Panc1 (cell line): ENCODE measurements around the gene ADSS1. TPM values are rescaled to one million over a fixed set of nuclear protein-coding genes. Genes with fewer than 3 reads are reported as not detected.

Experiments used
- ATAC-seq: fragments of 200-7000 bp; cut with Tn5 transposase; 2 replicates; pipeline ENCODE4 v1.9.1; 2020; ENCODE audit warnings: mild to moderate bottlenecking, moderate library complexity
- BruUV-seq: library from RNA; stranded (reverse); fragments of 400-500 nt; replicated peaks from 2 replicates; lab custom pipeline; 2021; lab: Mats Ljungman, UMichigan
- CTCF ChIA-PET: fragments of 300-600 bp; sonication (Branson Sonifier 250); formaldehyde crosslinking; loops from one replicate; lab custom pipeline; 2022; ENCODE audit warnings: antibody characterized with exemption; lab: Charles Lee
- POLR2A ChIA-PET: fragments of 300-600 bp; sonication (Branson Sonifier 250); formaldehyde crosslinking; loops from one replicate; lab custom pipeline; 2022; ENCODE audit warnings: antibody characterized with exemption; lab: Charles Lee
- DNase-seq: peaks from one replicate; pipeline ENCODE4 v3.0.0-alpha.2; 2010; ENCODE audit warnings: low read depth, low spot score
- H3K27ac ChIP-seq: 2 replicates; pipeline ENCODE4 v1.5.1; 2011; ENCODE audit warnings: mild to moderate bottlenecking, low read length, inconsistent platforms
- H3K27me3 ChIP-seq: fragments of 200-500 bp; sonication (Bioruptor generic); 2 replicates; pipeline ENCODE4 v1.6.0; 2014; ENCODE audit warnings: low read length, inconsistent platforms; ENCODE audit not compliant: control insufficient read depth, insufficient read depth
- H3K36me3 ChIP-seq: fragments of 200-500 bp; sonication (Bioruptor generic); 2 replicates; pipeline ENCODE4 v1.5.1; 2014; ENCODE audit warnings: inconsistent platforms, mild to moderate bottlenecking, low read length, moderate library complexity; ENCODE audit not compliant: control insufficient read depth, insufficient read depth
- H3K4me1 ChIP-seq: 2 replicates; pipeline ENCODE4 v1.5.1; 2011; ENCODE audit warnings: inconsistent platforms, mild to moderate bottlenecking, low read length, moderate library complexity; ENCODE audit not compliant: control insufficient read depth, insufficient read depth
- H3K4me3 ChIP-seq, 2 experiments: 2 replicates each; pipeline ENCODE4 v1.5.1; 2011 to 2012; ENCODE audit warnings: low read depth in 2 of 2, low read length in 2 of 2, mild to moderate bottlenecking in 2 of 2, inconsistent platforms in 1 of 2, moderate library complexity in 1 of 2
- H3K9me3 ChIP-seq: fragments of 200-500 bp; sonication (Bioruptor generic); 2 replicates; pipeline ENCODE4 v1.5.1; 2014; ENCODE audit warnings: low read depth, mild to moderate bottlenecking, inconsistent platforms, low read length, moderate library complexity; ENCODE audit not compliant: control insufficient read depth, insufficient read depth
- CTCF ChIP-seq: fragments of 450-650 bp; IDR thresholded peaks from 2 replicates; pipeline ENCODE4 v1.5.1; 2017; ENCODE audit warnings: mild to moderate bottlenecking
- POLR2AphosphoS5 ChIP-seq: IDR thresholded peaks from 2 replicates; pipeline ENCODE4 v1.6.1; 2012; ENCODE audit warnings: mild to moderate bottlenecking, low read depth, low read length, moderate library complexity
- REST ChIP-seq, 2 experiments: IDR thresholded peaks; 2 replicates each; pipeline ENCODE4 v1.6.1; 2011 to 2012; ENCODE audit warnings: low read depth in 2 of 2, control low read depth in 1 of 2, low read length in 1 of 2, mild to moderate bottlenecking in 1 of 2, moderate library complexity in 1 of 2; ENCODE audit not compliant: insufficient read depth in 1 of 2
- SIN3A ChIP-seq: IDR thresholded peaks from 2 replicates; pipeline ENCODE4 v1.6.1; 2012; ENCODE audit warnings: low read depth, mild to moderate bottlenecking, low read length, moderate library complexity, borderline replicate concordance; ENCODE audit not compliant: insufficient read depth
- TCF7L2 ChIP-seq: IDR thresholded peaks from 2 replicates; pipeline ENCODE4 v1.6.1; 2011; ENCODE audit warnings: mild to moderate bottlenecking, low read depth, low read length, inconsistent platforms
- in situ Hi-C: cut with HindIII; loops from 2 replicates; pipeline ENCODE4 v1.10.0; 2016; ENCODE audit warnings: low sequenced_read_pairs, low pct_unique_long_range_greater_than_20kb
- intact Hi-C: fragments of 100-400 bp; cut with micrococcal nuclease; formaldehyde crosslinking; loops from one replicate; pipeline ENCODE4 v1.10.0; 2022; ENCODE audit not compliant: unreplicated experiment
- total RNA-seq: library from RNA; stranded (reverse); gene quantifications from one replicate; pipeline ENCODE4 v1.2.1, GENCODE V29; 2021; ENCODE audit not compliant: unreplicated experiment

Gene ADSS1
- total RNA-seq, 1 experiment from 2014 or later = 9.4 TPM

- CTCF ChIA-PET = interaction anchor here (1.4 to 1.5 kb wide), 2 partner anchors 16 to 58 kb away, joined by 5 to 10 read pairs; partner anchors contain the start of gene SIVA1
- in situ Hi-C loops = no loop called here
- peak; percentile 45 for DNase-seq
- BruUV-seq = no TSS peak
- no peaks in the 10 kb centered on the region for H3K27me3 ChIP-seq
- intact Hi-C loops = loop anchor here (5.0 kb wide), 1 partner anchor 59 kb away; no protein-coding TSS in a partner anchor
- TF ChIP-seq POLR2AphosphoS5 = peak; percentile 21; the same call in 1 of the 2 replicates
- no peak for TF ChIP-seq REST (IDR thresholded peaks at IDR 0.05; ENCODE audit: insufficient read depth in 1 of 2, low read depth in 2 of 2, low read length in 1 of 2)
- TF ChIP-seq SIN3A = 0 out of 2 replicates have a peak, but pooled peaks have one; percentile 7
- TF ChIP-seq CTCF = peak; percentile 89
- no peak for TF ChIP-seq TCF7L2
- peak; percentile 87 for ATAC-seq
- H3K4me3 ChIP-seq = no peak overlapping the region
- H3K4me1 ChIP-seq = peaks cover 18% of the 10 kb centered on the region
- no peaks in the 10 kb centered on the region for H3K9me3 ChIP-seq
- H3K27ac ChIP-seq = peak overlapping the region; percentile 69
- POLR2A ChIA-PET = interaction anchor here (0.7 to 0.8 kb wide), 3 partner anchors 11 to 103 kb away, joined by 4 to 6 read pairs (median 5); no protein-coding TSS in a partner anchor
- H3K36me3 ChIP-seq = no peaks in the 10 kb centered on the region; the same call in 1 of the 2 replicates
Measured at GRCh38 chr14:104768437-104769323, 44.7 kb downstream of the ADSS1 start.

GRCh38 chr14:104769324-104770071 is 45.5 kb downstream of the ADSS1 start:
- ChIA-PET CTCF (interaction anchor here (0.7 to 1.5 kb wide), 2 partner anchors 51 to 57 kb away, joined by 3 to 10 read pairs; no protein-coding TSS in a partner anchor), POLR2A (interaction anchor here (0.8 kb wide), 2 partner anchors 12 to 51 kb away, joined by 4 to 5 read pairs; no protein-coding TSS in a partner anchor)
- ATAC-seq = 0 out of 2 replicates have a peak, but pooled peaks have one; percentile 3
- Histone ChIP-seq H3K36me3 (no peaks in the 10 kb centered on the region; the same call in 1 of the 2 replicates), H3K27ac (peak overlapping the region; percentile 69; the same call in 1 of the 2 replicates), H3K9me3 (no peaks in the 10 kb centered on the region), H3K4me1 (peaks cover 18% of the 10 kb centered on the region), H3K27me3 (no peaks in the 10 kb centered on the region), H3K4me3 (no peak overlapping the region)
- in situ Hi-C loops = no loop called here
- no peak for TF ChIP-seq TCF7L2
- TF ChIP-seq CTCF = no peak
- no peak for TF ChIP-seq REST (IDR thresholded peaks at IDR 0.05; ENCODE audit: insufficient read depth in 1 of 2, low read depth in 2 of 2, low read length in 1 of 2)
- no peak for TF ChIP-seq SIN3A
- 0 out of 2 replicates have a peak, but pooled peaks have one; percentile 3 for TF ChIP-seq POLR2AphosphoS5
- no peak for DNase-seq
- TSS peak; percentile 95 for BruUV-seq
- intact Hi-C loops = loop anchor here (5.0 kb wide), 1 partner anchor 58 kb away; no protein-coding TSS in a partner anchor
